Astrocyte (in vitro differentiated cells and primary cell): Measurements from ENCODE around the gene ACSM3. TPM values are rescaled to one million over a fixed set of nuclear protein-coding genes. Genes with fewer than 3 reads are reported as not detected.

Experiments
- DNase-seq: peaks from one replicate; pipeline ENCODE4 v3.0.0-alpha.2; 2010; ENCODE audit warnings: low read depth
- FAIRE-seq: peaks from 2 replicates; lab custom pipeline; 2011; peaks lifted over from hg19 to GRCh38; lab: Jason Lieb, UNC
- H2AFZ ChIP-seq: 2 replicates; pipeline ENCODE4 v1.6.0; 2012; ENCODE audit warnings: low read depth, low read length, inconsistent platforms
- H3K27ac ChIP-seq: 2 replicates; pipeline ENCODE4 v1.5.1; 2011; ENCODE audit warnings: low read depth, low read length, inconsistent platforms
- H3K27me3 ChIP-seq: 2 replicates; pipeline ENCODE4 v1.6.0; 2011; ENCODE audit warnings: low read length, inconsistent platforms; ENCODE audit not compliant: insufficient read depth
- H3K36me3 ChIP-seq: 2 replicates; pipeline ENCODE4 v1.5.1; 2011; ENCODE audit warnings: low read length, inconsistent platforms; ENCODE audit not compliant: insufficient read depth
- H3K4me1 ChIP-seq: 2 replicates; pipeline ENCODE4 v1.5.1; 2011; ENCODE audit warnings: low read length, inconsistent platforms; ENCODE audit not compliant: insufficient read depth
- H3K4me2 ChIP-seq: 2 replicates; pipeline ENCODE4 v1.6.0; 2012; ENCODE audit warnings: low read length, inconsistent platforms
- H3K4me3 ChIP-seq: 2 replicates; pipeline ENCODE4 v1.5.1; 2011; ENCODE audit warnings: low read depth, mild to moderate bottlenecking, low read length, inconsistent platforms; ENCODE audit not compliant: insufficient read depth
- H3K79me2 ChIP-seq: 2 replicates; pipeline ENCODE4 v1.6.0; 2012; ENCODE audit warnings: mild to moderate bottlenecking, low read length, inconsistent platforms; ENCODE audit not compliant: insufficient read depth
- H3K9ac ChIP-seq: 2 replicates; pipeline ENCODE4 v1.6.0; 2012; ENCODE audit warnings: mild to moderate bottlenecking, low read length, inconsistent platforms
- H3K9me3 ChIP-seq: 2 replicates; pipeline ENCODE4 v1.5.1; 2012; ENCODE audit warnings: low read depth, mild to moderate bottlenecking, low read length, inconsistent platforms; ENCODE audit not compliant: insufficient read depth
- H4K20me1 ChIP-seq: 2 replicates; pipeline ENCODE4 v1.6.0; 2012; ENCODE audit warnings: low read length, inconsistent platforms; ENCODE audit not compliant: insufficient read depth
- H3K27ac Mint-ChIP-seq: one replicate; pipeline ENCODE4 v1.8.0; 2021; ENCODE audit warnings: mild to moderate bottlenecking, mixed read lengths; ENCODE audit not compliant: unreplicated experiment
- H3K27me3 Mint-ChIP-seq: one replicate; pipeline ENCODE4 v1.8.0; 2021; ENCODE audit warnings: low read depth, mixed read lengths; ENCODE audit not compliant: unreplicated experiment
- H3K36me3 Mint-ChIP-seq: one replicate; pipeline ENCODE4 v1.8.0; 2021; ENCODE audit warnings: low read depth, mixed read lengths; ENCODE audit not compliant: unreplicated experiment
- H3K4me1 Mint-ChIP-seq: one replicate; pipeline ENCODE4 v1.8.0; 2021; ENCODE audit warnings: low read depth, mixed read lengths; ENCODE audit not compliant: unreplicated experiment
- H3K4me3 Mint-ChIP-seq: one replicate; pipeline ENCODE4 v1.8.0; 2021; ENCODE audit warnings: mild to moderate bottlenecking, moderate library complexity, mixed read lengths; ENCODE audit not compliant: unreplicated experiment
- H3K9me3 Mint-ChIP-seq: one replicate; pipeline ENCODE4 v1.8.0; 2021; ENCODE audit warnings: mild to moderate bottlenecking, mixed read lengths; ENCODE audit not compliant: unreplicated experiment
- CTCF ChIP-seq: IDR thresholded peaks from 2 replicates; pipeline ENCODE4 v1.5.1; 2011; ENCODE audit warnings: low read depth, mild to moderate bottlenecking, inconsistent platforms, low read length, moderate library complexity; ENCODE audit not compliant: insufficient read depth
- EZH2 ChIP-seq: IDR thresholded peaks from 2 replicates; pipeline ENCODE4 v1.6.1; 2012; ENCODE audit warnings: mild to moderate bottlenecking, low read length, inconsistent platforms; ENCODE audit not compliant: insufficient read depth
- total RNA-seq: library from RNA; stranded (reverse); gene quantifications from 2 replicates; pipeline ENCODE4 v1.2.1, GENCODE V29; 2021

Gene ACSM3
- total RNA-seq, 1 donor from 2014 or later, result 7.4 TPM

GRCh38 chr16:20768121-20768520, 4.3 kb downstream of the ACSM3 start:
- Mint-ChIP-seq H3K27ac (no peak overlapping the region), H3K4me3 (no peak overlapping the region), H3K27me3 (no peaks in the 10 kb centered on the region), H3K4me1 (no peaks in the 10 kb centered on the region), H3K36me3 (no peaks in the 10 kb centered on the region), H3K9me3 (no peaks in the 10 kb centered on the region)
- Histone ChIP-seq H2AFZ (no peak overlapping the region), H3K9me3 (no peaks in the 10 kb centered on the region), H3K79me2 (no peaks in the 10 kb centered on the region), H3K36me3 (no peaks in the 10 kb centered on the region), H4K20me1 (no peaks in the 10 kb centered on the region), H3K9ac (no peak overlapping the region), H3K27me3 (peaks cover 2% of the 10 kb centered on the region), H3K4me3 (no peak overlapping the region), H3K4me2 (no peak overlapping the region), H3K27ac (no peak overlapping the region), H3K4me1 (peaks cover 3% of the 10 kb centered on the region)
- no peak for DNase-seq
- TF ChIP-seq EZH2 (no peak), CTCF (no peak)
- FAIRE-seq, result no peak

GRCh38 chr16:20768818-20769217, 5.0 kb downstream of the ACSM3 start:
- no peak overlapping the region for H3K4me3 ChIP-seq
- H3K27ac ChIP-seq, result no peak overlapping the region
- Mint-ChIP-seq H3K9me3 (no peaks in the 10 kb centered on the region), H3K27me3 (no peaks in the 10 kb centered on the region), H3K4me3 (no peak overlapping the region), H3K36me3 (no peaks in the 10 kb centered on the region), H3K27ac (no peak overlapping the region), H3K4me1 (no peaks in the 10 kb centered on the region)
- no peaks in the 10 kb centered on the region for H3K36me3 ChIP-seq
- H3K27me3 ChIP-seq, result peaks cover 2% of the 10 kb centered on the region
- no peak overlapping the region for H3K4me2 ChIP-seq
- H3K79me2 ChIP-seq, result no peaks in the 10 kb centered on the region
- FAIRE-seq (no peak), DNase-seq (no peak)
- H2AFZ ChIP-seq, result no peak overlapping the region
- H3K9me3 ChIP-seq, result no peaks in the 10 kb centered on the region
- no peaks in the 10 kb centered on the region for H4K20me1 ChIP-seq
- TF ChIP-seq EZH2, result no peak
- TF ChIP-seq CTCF, result no peak
- H3K9ac ChIP-seq, result no peak overlapping the region
- H3K4me1 ChIP-seq, result peaks cover 3% of the 10 kb centered on the region

- no peak for FAIRE-seq
- Histone ChIP-seq H3K9ac (no peak overlapping the region), H3K79me2 (no peaks in the 10 kb centered on the region), H3K36me3 (no peaks in the 10 kb centered on the region), H3K4me1 (no peaks in the 10 kb centered on the region), H2AFZ (no peak overlapping the region), H3K4me2 (no peak overlapping the region), H3K27ac (no peak overlapping the region), H4K20me1 (no peaks in the 10 kb centered on the region), H3K9me3 (no peaks in the 10 kb centered on the region), H3K27me3 (no peaks in the 10 kb centered on the region), H3K4me3 (no peak overlapping the region)
- TF ChIP-seq CTCF, result no peak
- Mint-ChIP-seq H3K27ac (no peak overlapping the region), H3K4me3 (no peak overlapping the region), H3K4me1 (no peaks in the 10 kb centered on the region), H3K27me3 (no peaks in the 10 kb centered on the region), H3K9me3 (no peaks in the 10 kb centered on the region), H3K36me3 (no peaks in the 10 kb centered on the region)
- DNase-seq, result no peak
Measured at GRCh38 chr16:20773679-20774078, 9.9 kb downstream of the ACSM3 start.
